ENCODE data around the gene SEMA6A. TPM values are rescaled to one million over a fixed set of nuclear protein-coding genes. Genes with fewer than 3 reads are reported as not detected.

Gene SEMA6A
- total RNA-seq, 2 experiments from 2014 or later = not detected

GRCh38 chr5:116428966-116429365, 145.7 kb downstream of the SEMA6A start:
- intact Hi-C loops (cut with micrococcal nuclease; ENCODE audit: unreplicated experiment) = no loop called here
- no peaks in the 10 kb centered on the region for H3K9me3 ChIP-seq (ENCODE audit: low read length)
- H3K36me3 ChIP-seq (ENCODE audit: insufficient read depth, low read length) = no peaks in the 10 kb centered on the region
- BruUV-seq (replicated peaks) = no TSS peak
- no peaks in the 10 kb centered on the region for H4K20me1 ChIP-seq (ENCODE audit: insufficient read depth, low read length)
- ChIA-PET CTCF (ENCODE audit: unreplicated experiment) (no interaction called here), POLR2A (no interaction called here)
- DNase-seq (ENCODE audit: low spot score) = no peak
- no peaks in the 10 kb centered on the region for H3K4me1 ChIP-seq (ENCODE audit: insufficient read depth, low read length, poor library complexity, severe bottlenecking)
- H3K9me2 ChIP-seq (ENCODE audit: insufficient read depth, low read length) = no peaks in the 10 kb centered on the region
- H3K4me3 ChIP-seq (ENCODE audit: low read depth, low read length, poor library complexity, severe bottlenecking) = no peak overlapping the region
- H3K27ac ChIP-seq (ENCODE audit: low read depth, low read length, poor library complexity, severe bottlenecking) = no peak overlapping the region
- H2AFZ ChIP-seq (ENCODE audit: low read length) = no peak overlapping the region
- no peak overlapping the region for H3K4me2 ChIP-seq (ENCODE audit: low read length)
- H3K79me2 ChIP-seq (ENCODE audit: insufficient read depth, low read depth, low read length) = no peaks in the 10 kb centered on the region
- TF ChIP-seq EZH2phosphoT487 (IDR thresholded peaks at IDR 0.05; ENCODE audit: borderline replicate concordance, low read depth, low read length) (no peak), CTCF (conservative IDR thresholded peaks at IDR 0.05; ENCODE audit: low read length) (no peak)

- Histone ChIP-seq H2AFZ (ENCODE audit: low read length) (no peak overlapping the region), H3K9me3 (ENCODE audit: low read length) (no peaks in the 10 kb centered on the region), H3K36me3 (ENCODE audit: insufficient read depth, low read length) (no peaks in the 10 kb centered on the region), H3K4me1 (ENCODE audit: insufficient read depth, low read length, poor library complexity, severe bottlenecking) (no peaks in the 10 kb centered on the region), H3K9me2 (ENCODE audit: insufficient read depth, low read length) (no peaks in the 10 kb centered on the region), H3K4me2 (ENCODE audit: low read length) (no peak overlapping the region), H4K20me1 (ENCODE audit: insufficient read depth, low read length) (no peaks in the 10 kb centered on the region), H3K27ac (ENCODE audit: low read depth, low read length, poor library complexity, severe bottlenecking) (no peak overlapping the region), H3K4me3 (ENCODE audit: low read depth, low read length, poor library complexity, severe bottlenecking) (no peak overlapping the region), H3K79me2 (ENCODE audit: insufficient read depth, low read depth, low read length) (no peaks in the 10 kb centered on the region)
- CTCF ChIA-PET (ENCODE audit: unreplicated experiment) = no interaction called here
- no peak for DNase-seq (ENCODE audit: low spot score)
- POLR2A ChIA-PET = no interaction called here
- TF ChIP-seq CTCF (conservative IDR thresholded peaks at IDR 0.05; ENCODE audit: low read length) (no peak), EZH2phosphoT487 (IDR thresholded peaks at IDR 0.05; ENCODE audit: borderline replicate concordance, low read depth, low read length) (no peak)
- intact Hi-C loops (cut with micrococcal nuclease; ENCODE audit: unreplicated experiment) = no loop called here
- BruUV-seq (replicated peaks) = no TSS peak
These were observed 146.2 kb downstream of the SEMA6A start for GRCh38 chr5:116428413-116428812.

GRCh38 chr5:116424951-116425350, 149.7 kb downstream of the SEMA6A start:
- ChIA-PET CTCF (ENCODE audit: unreplicated experiment) (no interaction called here), POLR2A (no interaction called here)
- Histone ChIP-seq H3K36me3 (ENCODE audit: insufficient read depth, low read length) (no peaks in the 10 kb centered on the region), H3K4me1 (ENCODE audit: insufficient read depth, low read length, poor library complexity, severe bottlenecking) (no peaks in the 10 kb centered on the region), H3K9me2 (ENCODE audit: insufficient read depth, low read length) (no peaks in the 10 kb centered on the region), H3K27ac (ENCODE audit: low read depth, low read length, poor library complexity, severe bottlenecking) (no peak overlapping the region), H3K4me3 (ENCODE audit: low read depth, low read length, poor library complexity, severe bottlenecking) (no peak overlapping the region), H2AFZ (ENCODE audit: low read length) (no peak overlapping the region), H3K4me2 (ENCODE audit: low read length) (no peak overlapping the region), H3K79me2 (ENCODE audit: insufficient read depth, low read depth, low read length) (no peaks in the 10 kb centered on the region), H3K9me3 (ENCODE audit: low read length) (no peaks in the 10 kb centered on the region), H4K20me1 (ENCODE audit: insufficient read depth, low read length) (no peaks in the 10 kb centered on the region)
- BruUV-seq (replicated peaks) = no TSS peak
- intact Hi-C loops (cut with micrococcal nuclease; ENCODE audit: unreplicated experiment) = no loop called here
- no peak for DNase-seq (ENCODE audit: low spot score)
- TF ChIP-seq CTCF (conservative IDR thresholded peaks at IDR 0.05; ENCODE audit: low read length) = no peak
- no peak for TF ChIP-seq EZH2phosphoT487 (IDR thresholded peaks at IDR 0.05; ENCODE audit: borderline replicate concordance, low read depth, low read length)
